HG03520 (cell line): Measurements from ENCODE around the gene COL4A5.
"Not testable (repeated sequence)": the region's sequence is repeated elsewhere in the genome, so short reads cannot be mapped to it uniquely, and the experiment has no call there.

Source experiments
- ATAC-seq: cut with Tn5 transposase; IDR thresholded peaks from one replicate; pipeline ENCODE4 v1.9.1; 2021; ENCODE audit warnings: mild to moderate bottlenecking, moderate library complexity; ENCODE audit not compliant: unreplicated experiment

Gene COL4A5

GRCh38 chrX:108439426-108439942, at the start of gene COL4A5:
COL4A5 (plus strand) TSS chrX:108439838; CDS start chrX:108440126, 288 bp downstream.
- ATAC-seq = no peak

GRCh38 chrX:108390976-108391717, 48.5 kb upstream of the COL4A5 start:
- not testable (repeated sequence) for ATAC-seq

- no peak for ATAC-seq
These were observed 43.3 kb upstream of the COL4A5 start for GRCh38 chrX:108396188-108396891.

- ATAC-seq = no peak
These were observed 42.7 kb upstream of the COL4A5 start for GRCh38 chrX:108396986-108397385.

DNA sequence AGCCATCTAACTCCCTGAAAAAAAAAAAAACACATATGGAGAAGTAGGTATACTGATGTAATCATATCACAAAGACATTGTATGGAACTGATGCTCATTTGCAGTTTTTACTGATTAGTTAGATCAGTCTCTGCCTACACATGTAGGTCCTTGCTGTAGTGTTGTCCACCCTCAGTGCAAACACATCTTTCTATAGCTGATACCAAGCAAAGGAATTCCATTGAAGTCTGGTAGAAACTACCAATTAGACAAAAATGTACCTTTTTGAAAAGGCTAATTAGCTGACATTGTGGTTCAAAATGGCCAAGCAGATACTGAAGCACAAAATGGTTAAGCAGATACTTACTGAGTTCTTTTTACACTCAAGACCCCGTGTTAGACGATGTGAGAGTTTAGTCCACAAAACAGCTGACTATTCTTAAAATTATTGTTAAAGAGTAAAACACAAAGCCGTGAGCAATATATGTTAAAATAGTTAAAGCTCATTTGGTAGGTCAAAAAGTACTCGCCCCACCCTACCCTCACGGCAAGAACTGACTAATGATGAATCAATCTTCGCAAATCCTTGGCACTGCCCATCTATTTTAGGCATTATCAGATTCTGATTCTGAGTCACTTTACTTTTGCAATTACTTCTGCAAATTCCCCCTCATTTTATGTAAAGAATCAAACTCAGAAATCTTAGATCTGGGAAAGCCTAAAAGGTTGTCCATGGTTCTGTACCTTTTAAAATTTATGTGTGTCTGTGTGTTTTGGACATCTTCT, 41.8 kb upstream of the COL4A5 start:
- ATAC-seq = no peak

GRCh38 chrX:108399418-108400165, 40.0 kb upstream of the COL4A5 start:
- ATAC-seq = no peak

DNA sequence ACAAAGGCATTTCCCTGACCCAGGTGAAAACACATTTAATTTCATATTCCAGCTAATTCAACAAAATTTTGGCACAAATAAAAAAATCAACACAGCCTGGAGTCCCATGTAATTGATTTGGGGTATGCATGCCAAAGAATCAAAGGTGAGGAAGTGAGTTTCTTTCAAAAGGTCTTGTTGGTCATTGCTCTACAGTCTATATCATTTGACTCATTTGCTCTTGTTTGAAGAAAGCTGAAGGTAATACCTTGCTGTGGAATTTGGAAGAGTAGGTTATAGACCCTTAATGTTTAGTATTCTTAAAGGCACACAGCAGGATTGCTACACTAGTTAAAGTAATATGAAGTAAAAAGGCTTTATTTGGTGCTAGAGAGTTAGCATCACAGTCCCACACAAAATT, 26.9 kb upstream of the COL4A5 start:
- no peak for ATAC-seq

- ATAC-seq = no peak
These were observed 24.5 kb upstream of the COL4A5 start for GRCh38 chrX:108415146-108415545.

DNA sequence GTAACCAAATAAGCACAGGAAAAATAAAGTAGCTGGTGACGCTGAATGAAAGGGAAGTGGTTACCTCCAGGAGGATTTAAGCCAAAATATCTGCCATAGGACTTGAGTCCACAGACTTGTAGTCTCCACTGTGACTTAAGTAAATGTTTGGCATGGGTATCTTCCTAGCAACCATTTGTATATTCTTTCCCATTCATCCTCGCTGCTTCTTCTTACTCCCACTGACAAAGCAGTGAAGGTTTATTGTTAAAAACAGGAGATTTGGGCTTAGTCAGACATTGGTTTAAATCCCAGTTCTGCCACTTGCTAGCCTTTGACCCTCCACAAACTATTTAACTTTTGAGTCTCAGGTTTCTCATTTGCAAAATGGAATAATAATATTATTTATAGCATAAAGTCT, 23.7 kb upstream of the COL4A5 start:
- ATAC-seq = no peak

- ATAC-seq = peak; percentile 56
These were observed 22.4 kb upstream of the COL4A5 start for GRCh38 chrX:108417257-108417656.

- ATAC-seq = no peak
These were observed 20.2 kb upstream of the COL4A5 start for GRCh38 chrX:108419401-108419800.

DNA sequence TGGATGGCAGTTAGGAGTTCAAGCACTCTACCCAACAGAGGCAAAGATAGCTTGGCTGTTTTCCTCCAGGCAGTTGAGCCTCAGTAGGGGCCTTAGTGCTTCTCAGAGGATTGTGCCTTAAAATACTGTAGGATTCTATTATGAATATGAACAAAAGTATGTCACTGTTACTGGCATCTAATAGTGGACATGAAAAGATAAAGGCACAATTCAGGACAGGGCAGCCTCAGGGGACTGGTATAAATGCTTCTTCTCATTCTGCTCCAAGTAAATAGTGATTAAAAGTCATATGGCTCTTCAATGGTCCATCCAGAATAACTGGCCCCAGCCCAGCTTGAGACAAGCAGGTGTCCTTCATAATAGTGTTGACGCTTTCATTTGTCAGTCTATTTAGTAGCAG, 19.2 kb upstream of the COL4A5 start:
- ATAC-seq = no peak

GRCh38 chrX:108426262-108426661, 13.4 kb upstream of the COL4A5 start:
- ATAC-seq = no peak

DNA sequence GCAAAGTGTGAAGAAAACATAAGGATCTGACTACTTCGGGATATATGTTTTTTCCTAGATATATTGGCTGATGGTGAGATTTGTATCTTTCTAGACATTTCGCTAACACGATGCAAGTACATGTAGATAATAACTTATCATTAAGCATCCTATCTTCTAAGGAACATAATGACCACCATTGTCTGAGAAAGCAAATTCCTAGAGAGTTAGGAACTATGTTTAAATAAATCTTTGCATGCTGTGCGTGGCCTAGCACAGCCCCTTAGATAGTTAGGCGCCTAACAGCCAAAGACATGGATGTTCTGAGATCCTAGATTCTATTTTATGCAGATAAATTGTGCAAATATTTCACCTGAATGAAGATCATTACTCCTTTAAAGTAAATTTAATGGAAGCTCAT, 4.4 kb upstream of the COL4A5 start:
- ATAC-seq = no peak

GRCh38 chrX:108437349-108438109, 2.1 kb upstream of the COL4A5 start:
- no peak for ATAC-seq

GRCh38 chrX:108438110-108438623, 1.5 kb upstream of the COL4A5 start, which contains the start of gene COL4A6:
COL4A6 (minus strand) TSS chrX:108438422; CDS start chrX:108438196, 226 bp downstream.
- ATAC-seq = no peak

DNA sequence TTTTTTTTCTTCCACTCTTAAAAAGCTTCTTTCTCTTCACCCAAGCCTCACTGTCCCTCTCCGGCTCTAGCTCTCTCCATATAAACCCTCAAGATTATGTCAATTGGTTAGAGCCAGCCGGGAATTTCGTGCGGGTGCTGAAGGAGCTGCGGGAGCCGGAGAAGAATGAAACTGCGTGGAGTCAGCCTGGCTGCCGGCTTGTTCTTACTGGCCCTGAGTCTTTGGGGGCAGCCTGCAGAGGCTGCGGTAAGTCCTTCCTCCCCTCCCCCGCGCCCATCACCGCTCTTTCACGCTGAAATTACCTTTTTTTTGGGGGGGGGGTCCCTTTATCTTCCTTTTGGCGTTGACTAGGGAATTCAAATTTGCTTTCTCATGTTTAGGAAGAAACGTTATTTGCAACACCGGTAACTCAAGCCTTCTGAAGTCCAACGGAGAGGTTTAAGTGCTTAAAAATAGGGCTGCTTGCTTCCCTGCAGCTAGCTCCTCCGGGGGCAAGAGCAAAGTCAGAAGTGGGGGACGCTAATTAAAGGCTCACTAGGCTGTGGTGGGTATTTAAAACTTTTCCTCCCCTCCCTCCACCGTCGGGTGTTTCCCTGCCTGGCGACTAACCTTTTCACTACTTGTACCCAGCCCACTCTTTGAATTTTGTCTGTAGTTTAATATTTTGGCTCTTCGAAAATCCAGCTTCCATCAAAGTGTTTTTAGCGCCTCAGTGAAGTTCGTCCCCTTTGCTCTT, 491 bp downstream of the COL4A5 start:
- no peak for ATAC-seq

DNA sequence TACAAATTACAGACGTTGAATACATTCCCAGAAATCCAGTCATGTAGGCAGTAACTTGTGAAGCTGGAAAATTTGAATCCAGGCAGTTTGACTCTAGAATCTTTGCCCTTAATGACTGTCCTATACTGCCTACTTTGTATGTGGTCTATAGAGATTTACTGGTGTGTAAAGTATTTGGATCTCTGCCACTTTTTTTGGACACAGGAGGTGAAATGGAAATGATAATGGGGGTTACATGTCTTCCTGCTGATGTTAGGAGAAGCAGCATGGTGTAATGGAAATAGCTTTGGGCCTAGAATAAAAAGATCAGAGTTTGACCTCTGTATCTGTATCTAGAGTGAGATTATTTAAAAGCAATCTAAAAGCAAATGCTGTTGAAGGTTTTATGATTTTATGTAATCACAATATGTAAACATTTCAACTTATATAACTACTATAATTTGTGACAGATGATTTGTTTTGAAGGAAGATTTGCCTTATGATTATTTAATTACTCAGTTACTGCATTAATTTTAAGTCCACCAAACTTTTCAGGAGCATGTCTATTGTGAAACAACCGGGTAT, 3.3 kb downstream of the COL4A5 start:
- no peak for ATAC-seq

GRCh38 chrX:108447303-108447702, 7.7 kb downstream of the COL4A5 start:
- no peak for ATAC-seq
